GM12873 (cell line): ENCODE measurements around the gene RAB25.

ENCODE experiments used
- CTCF ChIP-seq: IDR thresholded peaks from 2 replicates; pipeline ENCODE4 v1.5.1; 2012; ENCODE audit warnings: low read depth, mild to moderate bottlenecking, moderate library complexity, low read length, control low read depth; ENCODE audit not compliant: insufficient read depth; ENCODE audit errors: missing control alignments

Gene RAB25

GRCh38 chr1:156119503-156120209 is 58.7 kb downstream of the RAB25 start:
- peak; percentile 42 for TF ChIP-seq CTCF
